ENCODE results near the gene LARP4B. TPM values are rescaled to one million over a fixed set of nuclear protein-coding genes. Genes with fewer than 3 reads are reported as not detected.

LARP4B gene
- total RNA-seq, 1 experiment from 2014 or later = 181 TPM

GRCh38 chr10:855671-856070 is 75.8 kb downstream of the LARP4B start:
- DNase-seq = no peak
- TF ChIP-seq CTCF (IDR thresholded peaks at IDR 0.05; ENCODE audit: unreplicated experiment) = no peak
- intact Hi-C loops (cut with micrococcal nuclease; ENCODE audit: unreplicated experiment) = no loop called here
- BruUV-seq (replicated peaks) = no TSS peak
- Mint-ChIP-seq H3K9me3 (ENCODE audit: low read depth, unreplicated experiment) (peaks cover 2% of the 10 kb centered on the region), H3K27me3 (ENCODE audit: unreplicated experiment) (no peaks in the 10 kb centered on the region), H3K4me1 (ENCODE audit: low read depth, unreplicated experiment) (peaks cover 6% of the 10 kb centered on the region), H3K27ac (ENCODE audit: unreplicated experiment) (no peak overlapping the region), H3K4me3 (ENCODE audit: low read depth, unreplicated experiment) (no peak overlapping the region), H3K36me3 (ENCODE audit: insufficient read depth, unreplicated experiment) (peaks cover 67% of the 10 kb centered on the region)
- CTCF ChIA-PET = no interaction called here

- Mint-ChIP-seq H3K4me3 (ENCODE audit: low read depth, unreplicated experiment) (no peak overlapping the region), H3K9me3 (ENCODE audit: low read depth, unreplicated experiment) (peaks cover 2% of the 10 kb centered on the region), H3K4me1 (ENCODE audit: low read depth, unreplicated experiment) (peaks cover 6% of the 10 kb centered on the region), H3K27ac (ENCODE audit: unreplicated experiment) (no peak overlapping the region), H3K36me3 (ENCODE audit: insufficient read depth, unreplicated experiment) (peaks cover 71% of the 10 kb centered on the region), H3K27me3 (ENCODE audit: unreplicated experiment) (no peaks in the 10 kb centered on the region)
- DNase-seq = no peak
- no peak for TF ChIP-seq CTCF (IDR thresholded peaks at IDR 0.05; ENCODE audit: unreplicated experiment)
- no TSS peak for BruUV-seq (replicated peaks)
- CTCF ChIA-PET = no interaction called here
- intact Hi-C loops (cut with micrococcal nuclease; ENCODE audit: unreplicated experiment) = no loop called here
Observed at GRCh38 chr10:855079-855478, 76.4 kb downstream of the LARP4B start.

- Mint-ChIP-seq H3K4me3 (ENCODE audit: low read depth, unreplicated experiment) (no peak overlapping the region), H3K36me3 (ENCODE audit: insufficient read depth, unreplicated experiment) (peaks cover 82% of the 10 kb centered on the region), H3K4me1 (ENCODE audit: low read depth, unreplicated experiment) (peaks cover 6% of the 10 kb centered on the region), H3K9me3 (ENCODE audit: low read depth, unreplicated experiment) (peaks cover 2% of the 10 kb centered on the region), H3K27ac (ENCODE audit: unreplicated experiment) (no peak overlapping the region), H3K27me3 (ENCODE audit: unreplicated experiment) (no peaks in the 10 kb centered on the region)
- no TSS peak for BruUV-seq (replicated peaks)
- CTCF ChIA-PET = no interaction called here
- no peak for DNase-seq
- TF ChIP-seq CTCF (IDR thresholded peaks at IDR 0.05; ENCODE audit: unreplicated experiment) = no peak
- intact Hi-C loops (cut with micrococcal nuclease; ENCODE audit: unreplicated experiment) = no loop called here
Observed at GRCh38 chr10:853017-853416, 78.5 kb downstream of the LARP4B start.

GRCh38 chr10:852386-852785 is 79.1 kb downstream of the LARP4B start:
- peaks cover 84% of the 10 kb centered on the region for H3K36me3 Mint-ChIP-seq (ENCODE audit: insufficient read depth, unreplicated experiment)
- intact Hi-C loops (cut with micrococcal nuclease; ENCODE audit: unreplicated experiment) = no loop called here
- peaks cover 7% of the 10 kb centered on the region for H3K4me1 Mint-ChIP-seq (ENCODE audit: low read depth, unreplicated experiment)
- no peak for TF ChIP-seq CTCF (IDR thresholded peaks at IDR 0.05; ENCODE audit: unreplicated experiment)
- BruUV-seq (replicated peaks) = no TSS peak
- no peak overlapping the region for H3K4me3 Mint-ChIP-seq (ENCODE audit: low read depth, unreplicated experiment)
- H3K27ac Mint-ChIP-seq (ENCODE audit: unreplicated experiment) = no peak overlapping the region
- DNase-seq = no peak
- CTCF ChIA-PET = no interaction called here
- H3K9me3 Mint-ChIP-seq (ENCODE audit: low read depth, unreplicated experiment) = peaks cover 2% of the 10 kb centered on the region
- no peaks in the 10 kb centered on the region for H3K27me3 Mint-ChIP-seq (ENCODE audit: unreplicated experiment)

Data from Calu3 (cell line).